ENCODE results near the gene RPTOR.
"Not testable (repeated sequence)": the region's sequence is repeated elsewhere in the genome, so short reads cannot be mapped to it uniquely, and the experiment has no call there.

RPTOR gene

DNA sequence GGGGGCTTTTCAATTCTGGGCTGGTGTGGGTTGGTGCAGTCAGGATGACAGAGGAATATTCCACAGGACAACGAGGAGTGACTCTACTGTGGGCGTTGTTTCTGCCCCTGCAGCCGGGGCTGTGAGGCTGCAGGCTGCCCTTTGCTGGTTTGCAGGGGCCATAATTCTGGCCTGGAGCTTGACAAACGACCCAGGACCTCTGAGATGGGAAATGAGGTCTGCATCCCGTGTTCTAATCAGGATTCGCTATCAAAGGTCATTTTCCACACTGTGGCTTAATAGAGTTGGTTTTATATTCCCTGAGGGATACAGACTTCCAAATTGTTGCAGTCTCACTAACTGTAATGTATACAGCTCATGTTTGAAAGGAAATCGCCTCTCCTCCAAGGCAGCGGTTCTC is 180.9 kb downstream of the RPTOR start:
- DNase-seq, result no peak

DNA sequence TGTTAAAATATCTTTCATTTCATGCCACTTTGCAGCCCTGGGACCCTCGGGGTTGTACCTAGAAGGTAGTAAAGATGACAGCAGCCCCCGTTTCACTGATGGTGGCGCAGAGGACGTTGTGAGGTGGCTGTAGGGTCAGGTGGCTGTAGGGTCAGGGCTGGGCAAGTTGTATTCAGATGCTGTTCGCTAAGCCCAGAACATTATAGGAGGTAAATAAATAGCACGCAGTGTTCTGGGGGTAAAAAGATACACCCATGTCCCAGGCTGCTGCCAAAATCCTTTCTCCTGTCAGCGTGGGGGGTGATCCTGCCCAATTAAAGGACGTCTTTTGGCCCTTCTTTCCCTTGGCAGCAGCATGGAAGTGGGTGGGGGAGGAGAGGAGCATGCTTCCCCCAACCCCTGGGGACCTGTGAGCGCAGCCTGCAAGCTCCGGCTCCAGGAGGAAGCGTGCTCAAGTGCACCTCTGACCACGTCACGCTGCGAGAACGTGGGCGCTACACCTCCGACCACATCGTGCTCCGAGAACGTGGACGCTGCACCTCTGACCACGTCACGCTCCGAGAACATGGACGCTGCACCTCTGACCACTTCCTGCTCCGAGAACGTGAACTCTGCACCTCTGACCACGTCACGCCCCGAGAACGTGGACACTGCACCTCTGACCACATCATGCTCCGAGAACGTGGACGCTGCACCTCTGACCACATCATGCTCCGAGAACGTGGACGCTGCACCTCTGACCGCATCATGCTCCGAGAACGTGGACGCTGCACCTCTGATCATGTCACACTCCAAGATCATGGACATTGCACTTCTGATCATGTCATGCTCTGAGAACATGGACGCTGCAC is 182.1 kb downstream of the RPTOR start:
- no peak for DNase-seq

DNA sequence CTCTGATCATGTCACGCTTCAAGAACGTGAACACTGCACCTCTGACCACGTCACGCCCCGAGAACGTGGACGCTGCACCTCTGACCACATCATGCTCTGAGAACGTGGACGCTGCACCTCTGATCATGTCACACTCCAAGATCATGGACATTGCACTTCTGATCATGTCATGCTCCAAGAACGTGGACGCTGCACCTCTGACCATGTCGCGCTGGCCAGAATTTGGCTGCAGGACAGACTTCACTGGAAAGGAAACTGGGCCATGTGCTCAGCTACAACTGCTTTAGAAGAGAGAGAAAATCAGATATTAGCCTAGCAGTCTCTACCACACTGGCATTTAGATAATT is 182.7 kb downstream of the RPTOR start:
- no peak for DNase-seq

DNA sequence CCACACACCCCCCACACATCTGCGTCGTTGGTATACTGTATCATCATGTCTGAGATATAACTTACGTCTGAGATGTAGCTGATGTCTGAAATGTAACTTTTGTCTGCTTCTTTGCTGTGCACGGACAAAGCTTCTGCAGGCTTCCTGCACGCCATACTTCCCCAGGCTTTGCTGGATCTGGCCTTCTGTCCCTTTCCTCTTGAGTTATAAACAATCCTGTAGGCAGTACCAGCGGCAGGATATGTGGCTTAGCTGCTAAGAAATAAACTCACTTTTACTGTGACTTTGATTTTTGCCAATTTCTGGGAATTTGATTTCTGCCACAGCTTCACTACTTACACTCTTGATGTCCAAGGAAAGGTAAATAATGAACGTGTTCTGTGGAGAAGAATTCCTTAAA is 184.4 kb downstream of the RPTOR start:
- DNase-seq, result no peak

DNA sequence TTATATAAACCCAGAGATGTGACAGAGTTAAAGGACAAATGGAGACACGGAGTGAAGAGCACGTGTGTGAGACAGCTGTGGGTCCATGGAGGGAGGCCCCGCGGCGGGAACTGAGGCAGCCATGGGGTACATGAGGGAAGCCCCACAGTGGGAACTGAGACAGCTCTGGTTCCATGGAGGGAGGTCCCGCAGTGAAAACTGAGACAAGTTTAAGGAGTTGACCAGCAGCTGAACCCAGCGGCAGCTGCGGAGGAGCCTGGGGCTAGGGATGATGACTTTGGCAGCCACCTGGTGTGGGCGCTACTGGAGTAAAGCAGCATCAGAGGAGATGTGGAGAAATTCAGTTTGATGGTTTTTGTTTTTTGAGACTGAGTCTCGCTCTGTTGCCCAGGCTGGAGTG is 185.1 kb downstream of the RPTOR start:
- DNase-seq, result no peak

DNA sequence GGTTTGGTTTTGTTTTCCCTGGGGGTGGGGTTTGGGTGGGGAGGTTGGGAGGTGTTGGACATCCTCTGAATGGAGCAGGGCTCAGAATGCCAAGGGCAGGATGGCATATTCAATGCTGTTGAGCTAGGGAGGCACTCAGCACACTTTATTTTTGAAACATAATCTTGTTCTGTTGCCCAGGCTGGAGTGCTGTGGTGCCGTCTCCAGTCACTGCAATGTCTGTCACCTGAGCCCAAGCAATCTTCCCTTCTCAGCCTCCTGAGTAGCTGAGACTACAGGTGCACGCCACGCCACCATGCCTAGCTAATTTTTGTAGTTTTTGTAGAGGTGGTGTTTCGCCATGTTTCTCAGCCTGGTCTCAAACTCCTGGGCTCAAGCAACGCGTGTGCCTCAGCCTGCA is 186.1 kb downstream of the RPTOR start:
- DNase-seq, result no peak

DNA sequence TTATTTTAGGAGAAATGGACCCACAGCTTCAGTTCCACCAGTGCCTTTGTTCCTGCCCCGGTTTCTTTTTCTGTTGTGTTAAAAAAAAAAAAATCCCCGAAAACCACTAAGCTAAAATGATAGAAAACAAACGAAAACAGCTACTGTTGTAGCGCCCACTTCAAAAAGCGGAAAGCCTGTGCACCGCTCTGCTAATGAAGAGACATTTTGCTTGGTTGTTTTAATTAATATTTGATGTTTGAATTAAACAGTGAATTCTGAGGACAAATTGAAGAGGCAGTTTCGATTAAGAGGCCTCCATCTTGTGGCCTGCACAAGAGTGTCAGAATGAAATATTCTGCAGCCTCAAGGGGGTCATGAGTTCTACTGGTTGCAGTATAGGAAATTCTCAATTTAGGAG is 186.7 kb downstream of the RPTOR start:
- no peak for DNase-seq

DNA sequence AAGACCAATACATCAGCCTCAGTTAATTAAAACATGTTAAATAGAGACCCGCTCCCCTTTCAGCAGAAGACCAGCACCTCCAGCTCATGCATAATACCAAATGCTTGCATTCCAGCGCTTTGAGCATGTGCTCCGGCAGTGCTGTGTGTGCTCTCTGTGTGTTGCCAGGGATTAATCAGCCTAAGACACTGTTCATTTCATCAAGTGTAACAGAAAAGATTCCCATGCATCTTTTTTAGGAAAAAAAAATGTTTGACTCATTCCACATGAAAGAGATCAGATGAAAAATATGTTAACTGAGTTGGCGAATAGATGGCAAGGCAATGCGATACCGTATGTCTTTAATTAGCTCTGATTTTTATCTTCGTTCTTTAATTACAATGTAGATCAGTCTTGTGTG is 187.6 kb downstream of the RPTOR start:
- peak; percentile 22 for DNase-seq

DNA sequence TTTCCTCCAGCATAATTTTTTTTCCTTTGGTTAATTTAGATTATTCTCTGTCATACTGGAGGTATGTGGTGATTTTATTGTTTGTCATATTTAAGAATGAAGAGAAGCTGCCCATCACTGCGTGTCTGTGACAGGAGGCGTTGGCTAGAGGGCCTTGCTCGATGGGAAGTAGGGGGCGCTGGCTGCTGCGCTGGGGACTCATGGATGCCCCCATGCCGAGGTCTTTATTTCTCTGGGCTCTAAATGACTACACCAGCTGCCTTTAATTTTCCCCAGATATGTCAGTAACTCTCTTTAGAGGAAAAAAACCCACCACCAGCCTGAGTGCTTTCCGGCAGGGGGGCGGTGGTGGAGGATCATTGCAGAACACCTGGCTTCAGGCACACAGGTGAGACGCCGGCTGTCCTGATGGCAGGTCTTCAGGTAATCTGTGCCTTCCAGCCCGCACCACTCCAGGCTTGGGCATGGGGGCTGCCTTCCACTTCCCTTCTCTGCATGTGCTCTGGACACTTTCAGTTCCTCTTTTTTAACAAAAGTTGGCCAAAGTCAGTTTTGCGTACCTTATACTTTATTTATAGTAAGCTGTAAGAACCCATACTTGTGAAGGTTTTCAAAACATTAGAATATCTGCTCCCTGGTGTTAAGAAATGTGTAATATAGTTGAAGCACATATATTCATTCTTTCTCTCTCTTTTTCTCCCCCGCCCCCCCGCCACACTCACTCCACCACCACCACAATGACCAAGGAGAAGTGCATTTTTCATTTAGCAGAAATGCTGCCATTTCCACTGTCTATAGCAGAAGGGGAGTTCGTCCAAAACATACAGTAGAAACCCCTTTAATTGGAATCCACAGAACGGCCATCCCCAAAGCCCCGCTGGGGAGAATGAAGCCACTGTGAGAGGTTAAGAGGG is 192.7 kb downstream of the RPTOR start:
- no peak for DNase-seq

DNA sequence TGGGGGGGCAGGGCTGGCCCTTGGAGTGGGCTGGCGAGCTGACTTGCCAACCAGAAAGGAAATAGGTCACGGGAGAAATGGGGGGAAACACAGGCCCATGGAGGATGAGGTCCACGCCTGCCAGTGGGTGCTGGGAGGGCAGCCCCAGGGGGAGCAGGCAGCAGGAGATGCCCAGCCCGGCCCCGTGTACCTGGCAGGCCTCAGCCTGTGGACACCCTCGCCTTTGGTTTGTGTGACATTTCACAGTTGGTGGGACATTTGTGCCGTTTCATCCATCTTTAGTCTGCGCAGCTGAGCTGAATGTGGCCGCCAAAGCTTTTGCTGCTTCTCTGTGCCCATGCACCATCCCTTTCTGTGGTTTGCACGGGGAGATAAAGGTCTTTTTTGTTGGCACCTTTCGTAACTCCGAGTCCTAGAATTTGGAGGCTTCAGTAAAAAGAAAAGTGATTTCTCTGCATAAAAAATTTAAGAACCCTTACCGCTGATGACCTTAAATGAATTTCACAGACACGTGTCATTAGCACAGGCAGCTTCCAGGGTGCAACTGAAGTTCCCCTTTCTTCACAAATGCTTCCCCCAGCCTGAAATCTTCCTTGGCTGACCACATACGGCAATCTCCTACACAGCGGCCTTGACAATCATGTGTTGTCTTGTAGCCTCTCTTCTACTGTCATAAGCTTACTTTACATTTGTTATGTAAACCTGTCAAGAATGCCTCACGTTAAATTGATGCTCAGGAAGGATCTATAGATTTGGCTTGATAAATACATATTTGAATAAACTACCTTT is 193.6 kb downstream of the RPTOR start:
- no peak for DNase-seq

DNA sequence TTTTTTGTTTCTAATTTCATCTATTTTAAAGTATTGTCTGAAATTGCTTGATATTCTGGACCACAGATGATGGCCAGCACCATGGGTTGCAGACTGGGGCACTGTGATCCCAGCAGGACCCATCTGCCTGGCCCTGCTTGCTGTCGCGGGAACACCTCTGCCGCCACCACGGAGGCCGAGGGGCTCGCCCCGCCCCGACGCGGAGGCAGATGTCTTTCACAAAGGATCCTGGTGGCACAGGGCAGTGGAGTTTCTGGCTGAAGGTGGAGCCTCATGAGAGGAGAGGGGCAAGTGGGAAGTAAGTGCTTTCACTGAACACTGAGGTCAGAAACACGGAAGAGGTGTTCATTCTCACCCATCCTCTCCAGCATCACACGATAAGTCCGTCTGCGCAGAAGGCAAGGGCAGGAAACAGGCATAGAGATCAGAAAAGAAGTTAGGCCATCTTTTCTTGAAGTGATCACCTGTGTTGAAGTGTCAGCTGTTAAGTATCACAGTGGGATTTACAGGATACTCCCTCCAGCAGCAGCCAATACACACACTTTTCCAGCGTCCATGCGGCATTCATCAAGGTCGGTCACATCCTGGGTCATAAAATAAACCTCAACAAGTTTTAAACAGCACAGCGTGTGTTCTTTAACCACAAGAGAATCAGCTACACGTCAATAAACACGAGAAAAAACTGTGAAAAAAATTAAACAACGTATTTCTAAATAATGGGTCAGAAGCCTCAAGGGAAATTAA is 194.5 kb downstream of the RPTOR start:
- DNase-seq, result no peak

DNA sequence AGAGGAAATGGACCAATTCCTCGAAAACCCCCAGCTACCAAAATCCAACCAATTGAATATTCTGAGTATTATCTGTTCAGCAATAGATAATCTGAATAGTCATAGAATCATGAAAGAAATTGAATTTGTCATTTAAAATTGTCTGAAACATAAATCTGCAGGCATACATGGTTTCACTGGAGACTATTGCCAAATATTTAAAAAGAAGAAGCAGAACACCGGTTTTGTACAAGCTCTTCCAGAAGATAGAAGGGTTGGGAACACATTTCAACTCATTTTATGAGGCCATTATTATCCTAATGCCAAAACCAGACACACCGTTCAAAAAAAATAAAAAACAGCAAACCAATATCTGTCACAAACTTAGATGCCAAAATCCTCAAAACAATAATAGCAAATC is 195.5 kb downstream of the RPTOR start:
- no peak for DNase-seq

DNA sequence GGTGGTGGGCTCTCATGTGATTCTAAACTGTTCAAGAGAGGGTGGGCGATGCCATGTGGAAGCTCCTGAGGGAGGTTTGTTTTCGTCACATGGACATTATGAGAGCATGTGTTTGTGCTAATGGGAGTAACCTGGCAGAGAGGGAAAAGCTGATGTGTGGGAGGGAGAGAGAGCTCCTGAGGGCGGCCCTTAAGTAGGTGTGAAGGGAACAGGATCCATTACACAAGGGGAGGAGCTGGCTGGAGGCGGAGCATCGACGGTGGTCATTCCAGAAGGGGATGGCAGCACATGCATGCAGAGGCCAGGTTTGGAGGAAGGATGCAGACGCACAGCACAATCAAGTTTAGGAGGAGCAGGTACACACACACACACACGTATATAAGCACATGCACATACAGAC is 197.5 kb downstream of the RPTOR start:
- DNase-seq, result no peak

DNA sequence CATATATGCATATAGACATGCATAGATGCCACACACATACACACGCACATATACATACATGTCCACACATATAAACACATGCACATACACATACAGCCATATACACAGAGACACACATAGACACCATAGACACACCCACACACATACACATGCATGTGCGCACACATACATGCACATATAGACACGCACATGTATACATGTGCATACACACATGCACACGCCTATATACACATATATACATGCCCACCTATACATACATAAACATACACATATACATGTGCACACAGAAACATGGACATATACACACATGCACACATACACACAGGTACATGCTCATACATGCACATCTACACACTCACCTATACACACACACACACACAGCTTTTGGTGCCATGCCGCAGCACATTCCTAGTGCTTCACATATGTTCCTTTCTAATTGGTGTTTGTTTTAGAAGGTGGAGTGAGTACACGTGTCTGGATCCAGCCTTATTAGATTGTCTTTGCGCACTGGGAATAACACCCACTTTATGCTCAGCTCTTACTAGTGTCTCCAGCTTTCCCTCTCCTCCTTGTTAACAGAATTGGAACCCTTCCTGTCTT is 198.0 kb downstream of the RPTOR start:
- DNase-seq, result no peak

DNA sequence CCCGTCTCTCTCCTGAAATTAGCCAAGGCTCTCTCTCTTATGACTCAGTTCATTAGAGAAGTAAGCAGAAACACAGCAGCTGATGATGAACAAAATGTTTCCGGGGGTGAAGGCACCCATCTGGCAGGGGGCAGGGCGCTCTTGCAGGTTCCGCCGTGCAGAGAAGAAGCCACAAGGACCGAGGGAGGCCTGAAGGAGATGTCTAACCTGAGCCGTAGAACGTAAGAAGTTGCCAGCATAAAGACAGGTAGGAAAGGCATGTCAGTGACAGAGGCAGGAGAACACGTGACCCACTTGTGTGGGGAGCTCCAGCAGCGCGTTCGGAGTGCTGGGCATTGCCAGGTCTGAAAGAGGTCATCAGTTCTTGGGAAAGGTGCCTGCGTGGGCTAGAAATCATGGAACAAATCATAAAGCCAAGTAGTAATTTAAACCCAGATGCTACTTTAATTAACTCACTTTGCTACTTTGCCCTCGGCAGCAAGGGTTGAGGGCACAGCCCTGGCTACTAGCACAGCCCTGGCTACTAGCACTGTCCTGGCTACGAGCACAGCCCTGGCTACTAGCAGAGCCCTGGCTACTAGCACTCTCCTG is 198.6 kb downstream of the RPTOR start:
- DNase-seq, result no peak

DNA sequence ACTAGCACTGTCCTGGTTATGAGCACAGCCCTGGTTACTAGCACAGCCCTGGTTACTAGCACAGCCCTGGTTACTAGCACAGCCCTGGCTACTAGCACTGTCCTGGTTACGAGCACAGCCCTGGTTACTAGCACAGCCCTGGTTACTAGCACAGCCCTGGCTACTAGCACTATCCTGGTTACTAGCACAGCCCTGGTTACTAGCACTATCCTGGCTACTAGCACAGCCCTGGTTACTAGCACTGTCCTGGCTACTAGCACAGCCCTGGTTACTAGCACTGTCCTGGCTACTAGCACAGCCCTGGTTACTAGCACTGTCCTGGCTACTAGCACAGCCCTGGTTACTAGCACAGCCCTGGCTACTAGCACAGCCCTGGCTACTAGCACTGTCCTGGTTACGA is 199.3 kb downstream of the RPTOR start:
- DNase-seq, result not testable (repeated sequence)

DNA sequence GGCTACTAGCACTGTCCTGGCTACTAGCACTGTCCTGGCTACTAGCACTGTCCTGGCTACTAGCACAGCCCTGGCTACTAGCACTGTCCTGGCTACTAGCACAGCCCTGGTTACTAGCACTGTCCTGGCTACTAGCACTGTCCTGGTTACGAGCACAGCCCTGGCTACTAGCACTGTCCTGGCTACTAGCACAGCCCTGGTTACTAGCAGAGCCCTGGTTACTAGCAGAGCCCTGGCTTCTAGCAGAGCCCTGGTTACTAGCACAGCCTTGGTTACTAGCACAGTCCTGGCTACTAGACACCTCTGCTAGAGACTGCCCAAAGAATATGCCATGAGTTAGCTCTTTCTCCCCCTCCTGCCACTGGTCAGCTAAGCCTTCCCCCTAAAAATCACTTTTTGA is 200.1 kb downstream of the RPTOR start:
- not testable (repeated sequence) for DNase-seq

DNA sequence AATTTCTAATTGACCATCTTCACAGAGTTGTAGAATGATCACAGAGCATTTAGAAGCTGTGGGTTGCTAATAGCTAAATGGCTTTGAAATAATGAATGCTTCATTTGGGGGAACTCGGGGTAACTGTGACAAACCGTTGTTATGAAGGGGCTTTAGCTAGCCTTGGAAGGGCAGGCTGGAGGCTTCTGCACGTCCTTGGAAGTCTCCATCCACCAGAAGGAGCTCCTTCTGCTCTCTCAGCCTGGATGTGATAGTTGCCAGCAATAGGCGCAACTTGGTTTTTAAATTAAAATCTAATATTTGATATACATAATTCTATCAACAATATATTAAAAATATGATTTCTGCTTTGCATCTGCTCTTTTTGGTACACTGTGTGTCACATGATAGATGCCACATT is 200.5 kb downstream of the RPTOR start:
- no peak for DNase-seq

DNA sequence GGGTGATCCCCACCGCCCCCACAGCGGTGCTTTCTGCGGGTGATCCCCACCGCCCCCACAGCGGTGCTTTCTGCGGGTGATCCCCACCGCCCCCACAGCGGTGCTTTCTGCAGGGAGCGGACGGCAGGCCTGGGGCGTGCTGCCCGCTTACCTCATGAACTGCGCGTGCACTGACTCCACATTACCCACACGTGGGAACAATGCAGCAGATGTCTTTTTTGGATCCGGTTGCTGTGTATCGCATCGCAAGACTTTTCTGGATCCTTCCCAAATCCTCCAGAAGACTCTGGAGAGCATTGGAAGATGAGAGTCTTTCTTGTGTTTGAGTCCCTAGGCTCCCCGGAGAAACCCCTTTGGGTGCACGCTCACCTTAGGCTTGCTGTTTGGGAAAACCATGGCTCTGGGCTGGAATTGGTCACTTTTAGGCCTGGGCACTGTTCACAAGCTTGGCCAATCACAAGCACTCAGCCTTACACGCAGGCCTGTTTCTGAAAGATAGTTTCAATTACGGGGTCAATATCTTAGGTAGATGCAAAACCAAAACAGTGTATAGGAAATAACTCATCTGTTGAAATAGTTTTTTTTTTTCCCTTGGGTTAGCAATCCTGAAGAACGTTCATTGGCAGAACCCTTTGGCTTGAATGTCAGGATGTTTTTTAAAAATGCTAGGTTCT is 201.8 kb downstream of the RPTOR start:
- no peak for DNase-seq

DNA sequence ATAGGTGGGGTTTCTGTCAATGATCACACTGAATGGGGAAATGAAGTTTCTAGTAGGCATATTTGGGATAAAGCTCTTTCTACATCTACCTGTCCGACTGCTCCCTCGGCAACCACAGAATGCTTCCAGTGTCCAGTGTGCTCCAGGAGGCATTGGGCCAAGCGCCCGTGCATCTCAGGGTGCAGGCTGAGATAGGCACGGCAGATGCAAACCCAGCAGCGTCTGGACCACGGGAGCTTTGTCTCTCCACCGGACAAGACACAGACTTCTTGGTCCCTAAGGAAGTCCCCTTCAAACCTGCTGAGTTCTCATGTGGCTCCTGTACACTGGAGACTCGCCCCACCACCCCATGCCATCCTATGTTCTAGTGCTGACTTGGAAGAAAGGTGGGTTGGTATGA is 202.8 kb downstream of the RPTOR start:
- no peak for DNase-seq

DNA sequence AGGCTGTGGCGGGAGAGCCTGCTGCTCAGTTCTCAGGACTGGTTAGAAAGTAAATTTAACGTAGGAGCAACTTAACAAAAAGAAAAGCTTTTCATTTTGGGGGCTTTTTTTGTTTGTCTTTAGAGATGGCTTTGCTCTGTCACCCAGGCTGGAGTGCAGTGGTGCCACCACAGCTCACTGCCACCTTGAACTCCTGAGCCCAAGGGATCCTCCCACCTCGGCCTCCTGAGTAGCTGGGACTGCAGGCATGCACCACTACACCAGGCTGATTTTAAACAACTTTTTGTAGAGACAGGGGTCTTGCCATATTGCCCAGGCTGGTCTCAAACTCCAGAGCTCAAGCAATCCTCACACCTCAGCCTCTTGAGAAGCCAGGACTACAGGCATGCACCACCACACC is 205.0 kb downstream of the RPTOR start:
- DNase-seq, result no peak

Measured in NCI-H82 (cell line).